HepG2 (cell line): Measurements from ENCODE around the gene KCNK7. TPM values are rescaled to one million over a fixed set of nuclear protein-coding genes. Genes with fewer than 3 reads are reported as not detected.

ENCODE experiments used
- CCDC6 ChIP-seq: sonication (generic); formaldehyde crosslinking; IDR thresholded peaks from 2 replicates; pipeline ENCODE4 v1.8.1; 2022; ENCODE audit warnings: mild to moderate bottlenecking, missing genetic modification reagents, moderate library complexity
- CEBPB ChIP-seq: IDR thresholded peaks from 2 replicates; pipeline ENCODE4 v1.6.1; 2011; ENCODE audit warnings: low read depth, low read length, improper control_type of control experiment, borderline replicate concordance
- EP300 ChIP-seq, 3 experiments: sonication (generic) in 1 of 3; formaldehyde crosslinking in 1 of 3; IDR thresholded peaks; 2 replicates each; pipeline versions ENCODE4 v1.5.1 to v1.6.1; 2011 to 2020; ENCODE audit warnings: low read depth in 2 of 3, low read length in 2 of 3, borderline replicate concordance in 1 of 3, improper control_type of control experiment in 1 of 3, mild to moderate bottlenecking in 1 of 3, missing genetic modification reagents in 1 of 3, moderate library complexity in 1 of 3
- FOXM1 ChIP-seq: sonication (generic); formaldehyde crosslinking; IDR thresholded peaks from 2 replicates; pipeline ENCODE4 v1.5.0; 2020; ENCODE audit warnings: missing genetic modification reagents
- GMEB2 ChIP-seq: IDR thresholded peaks from 2 replicates; pipeline ENCODE4 v1.6.1; 2016; ENCODE audit warnings: missing biosample characterization, missing genetic modification reagents, low read depth
- HBP1 ChIP-seq: IDR thresholded peaks from 2 replicates; pipeline ENCODE4 v1.6.1; 2016; ENCODE audit warnings: low read depth, control low read depth
- IRF2 ChIP-seq: IDR thresholded peaks from 2 replicates; pipeline ENCODE4 v1.6.1; 2018; ENCODE audit warnings: missing genetic modification reagents, missing compliant biosample characterization
- MAX ChIP-seq: IDR thresholded peaks from 2 replicates; pipeline ENCODE4 v1.6.1; 2012; ENCODE audit warnings: inconsistent platforms
- MEF2D ChIP-seq: sonication (generic); formaldehyde crosslinking; IDR thresholded peaks from 2 replicates; pipeline ENCODE4 v1.5.1; 2020; ENCODE audit warnings: mild to moderate bottlenecking, missing genetic modification reagents
- PHF21A ChIP-seq: sonication (generic); formaldehyde crosslinking; IDR thresholded peaks from 2 replicates; pipeline ENCODE4 v1.5.0; 2020; ENCODE audit warnings: mild to moderate bottlenecking, missing genetic modification reagents
- ZBTB40 ChIP-seq, 2 experiments: fragments of 450-650 bp in 1 of 2; sonication (generic) in 1 of 2; formaldehyde crosslinking in 1 of 2; IDR thresholded peaks; 2 replicates each; pipeline versions ENCODE4 v1.6.1 to v1.8.0; 2016 to 2022; ENCODE audit warnings: antibody characterized with exemption in 1 of 2, mild to moderate bottlenecking in 1 of 2, missing genetic modification reagents in 1 of 2
- ZNF10 ChIP-seq: sonication (generic); formaldehyde crosslinking; IDR thresholded peaks from 2 replicates; pipeline ENCODE4 v1.4.0; 2020; ENCODE audit warnings: mild to moderate bottlenecking, low read depth, missing genetic modification reagents, borderline replicate concordance
- ZNF230 ChIP-seq: sonication (generic); formaldehyde crosslinking; IDR thresholded peaks from 2 replicates; pipeline ENCODE4 v1.4.0; 2020; ENCODE audit warnings: mild to moderate bottlenecking, missing genetic modification reagents
- polyA plus RNA-seq, 8 experiments: library from polyadenylated mRNA; depleted of rRNA in 3 of 8; stranded (reverse) in 7 of 8; unstranded in 1 of 8; fragments of >200 nt; fragmentation: Illumina TruSeq in 4 of 8; extraction: Trizol in 4 of 8; gene quantifications; 2 replicates each; pipeline versions ENCODE4 v1.2.1 to v1.2.3, GENCODE V29; 2011 to 2016; ENCODE audit warnings: low read depth in 4 of 8, missing spikeins in 1 of 8, mixed read lengths in 1 of 8; ENCODE audit not compliant: insufficient read depth in 1 of 8
- total RNA-seq, 5 experiments: library from RNA; depleted of rRNA; stranded (reverse); fragments of >200 nt; fragmentation: Illumina TruSeq; extraction: Trizol; gene quantifications; 2 replicates each; pipeline ENCODE4 v1.2.3, GENCODE V29; 2016; ENCODE audit warnings: low read depth in 1 of 5

The KCNK7 gene
- total and polyA plus RNA-seq, 2 of the 13 experiments (the other 11 are each of a cell fraction or from before 2014, with no cell fraction given) = 0.11 TPM; not detected in 1

GRCh38 chr11:65569973-65570918 is 25.4 kb downstream of the KCNK7 start, which contains the start of gene ZNRD2 (continued):
- TF ChIP-seq ZBTB40 (IDR thresholded peaks at IDR 0.05) = peak; percentile 75
- peak; percentile 84; the same call in 1 of the 2 replicates for TF ChIP-seq ZBTB40 (CRISPR knock-in tag; IDR thresholded peaks at IDR 0.05)
- peak; percentile 96 for TF ChIP-seq MEF2D (CRISPR knock-in tag)
- peak; percentile 80 for TF ChIP-seq MAX
- TF ChIP-seq EP300 (IDR thresholded peaks at IDR 0.05; ENCODE audit: low read depth in 2 of 2, low read length in 2 of 2) = no peak
- peak; percentile 43; the same call in 1 of the 2 replicates for TF ChIP-seq EP300 (CRISPR knock-in tag; IDR thresholded peaks at IDR 0.05; ENCODE audit: borderline replicate concordance)
- no peak for TF ChIP-seq FOXM1
- peak; percentile 79; the same call in 1 of the 2 replicates for TF ChIP-seq ZNF230 (CRISPR knock-in tag)
- TF ChIP-seq GMEB2 (CRISPR knock-in tag) = peak; percentile 87
- TF ChIP-seq CEBPB = no peak
- TF ChIP-seq CCDC6 (CRISPR knock-in tag) = peak; percentile 97
- peak; percentile 95 for TF ChIP-seq IRF2
- TF ChIP-seq ZNF10 (CRISPR knock-in tag) = no peak
- TF ChIP-seq PHF21A = peak; percentile 84; the same call in 1 of the 2 replicates
- 0 out of 2 replicates have a peak, but pooled peaks have one; percentile 55 for TF ChIP-seq HBP1 (CRISPR knock-in tag)
